Loucy (cell line): ENCODE results near the gene AKR7A2.

Experiments
- CTCF ChIP-seq: fragments of 200-600 bp; sonication (generic); conservative IDR thresholded peaks from 2 replicates; pipeline ENCODE4 v1.5.1; 2014; ENCODE audit warnings: mild to moderate bottlenecking, antibody characterized with exemption, low read length
- EZH2phosphoT487 ChIP-seq: fragments of 200-600 bp; IDR thresholded peaks from 2 replicates; pipeline ENCODE4 v1.6.1; 2018; ENCODE audit warnings: antibody characterized with exemption, mild to moderate bottlenecking, moderate library complexity, borderline replicate concordance

- no peak for TF ChIP-seq CTCF
- TF ChIP-seq EZH2phosphoT487, result no peak
Measured at GRCh38 chr1:19348441-19349198, 36.7 kb upstream of the AKR7A2 start.
